Activated T-cell treated with anti-CD3 and anti-CD28 coated beads, Interleukin-2, amount 50 U/mL, for 72 hours (primary cell): ENCODE results near the gene MRM1. TPM values are rescaled to one million over a fixed set of nuclear protein-coding genes. Genes with fewer than 3 reads are reported as not detected.

ENCODE experiments used
- ATAC-seq, 2 donors: fragments of 150-1000 bp; cut with Tn5 transposase; replicated peaks in 1 of 2; 2 replicates each; pipeline ENCODE4 v1.10.0; 2021; ENCODE audit warnings: moderate library complexity in 2 of 2, mild to moderate bottlenecking in 1 of 2
- DNase-seq, 2 donors: peaks; one replicate each; pipeline ENCODE4 v3.0.0; 2021 to 2022; ENCODE audit warnings: mixed read lengths in 1 of 2
- H3K27ac Mint-ChIP-seq: one replicate; pipeline ENCODE4 v1.8.0; 2022; ENCODE audit warnings: mild to moderate bottlenecking, moderate library complexity, mixed read lengths
- H3K27me3 Mint-ChIP-seq: one replicate; pipeline ENCODE4 v1.8.0; 2022; ENCODE audit warnings: low read depth, mixed read lengths
- H3K36me3 Mint-ChIP-seq, 2 donors: one replicate each; pipeline ENCODE4 v1.8.0; 2022; ENCODE audit warnings: mixed read lengths in 2 of 2, mild to moderate bottlenecking in 1 of 2; ENCODE audit not compliant: insufficient read depth in 2 of 2
- H3K4me1 Mint-ChIP-seq: one replicate; pipeline ENCODE4 v1.8.0; 2022; ENCODE audit warnings: low read depth, mixed read lengths
- H3K4me3 Mint-ChIP-seq, 2 donors: one replicate each; pipeline ENCODE4 v1.8.0; 2022; ENCODE audit warnings: mild to moderate bottlenecking in 2 of 2, mixed read lengths in 2 of 2, moderate library complexity in 2 of 2
- H3K9me3 Mint-ChIP-seq, 2 donors: one replicate each; pipeline ENCODE4 v1.8.0; 2022; ENCODE audit warnings: mixed read lengths in 2 of 2
- total RNA-seq, 2 donors: library from RNA; stranded (reverse); gene quantifications; one replicate each; pipeline ENCODE4 v1.2.3, GENCODE V29; 2022

MRM1 gene
- total RNA-seq, 2 donors from 2014 or later = 8.0 to 8.8 TPM

- no peak for DNase-seq
- Mint-ChIP-seq H3K36me3 (peaks cover 6 to 7% of the 10 kb centered on the region in 2 donors), H3K27ac (no peak overlapping the region), H3K9me3 (no peaks in the 10 kb centered on the region), H3K4me3 (no peak overlapping the region), H3K27me3 (no peaks in the 10 kb centered on the region), H3K4me1 (peaks cover 36% of the 10 kb centered on the region)
- peak; percentile 19 to 41 for ATAC-seq
Observed at GRCh38 chr17:36608794-36609497, 7.6 kb downstream of the MRM1 start.

DNA sequence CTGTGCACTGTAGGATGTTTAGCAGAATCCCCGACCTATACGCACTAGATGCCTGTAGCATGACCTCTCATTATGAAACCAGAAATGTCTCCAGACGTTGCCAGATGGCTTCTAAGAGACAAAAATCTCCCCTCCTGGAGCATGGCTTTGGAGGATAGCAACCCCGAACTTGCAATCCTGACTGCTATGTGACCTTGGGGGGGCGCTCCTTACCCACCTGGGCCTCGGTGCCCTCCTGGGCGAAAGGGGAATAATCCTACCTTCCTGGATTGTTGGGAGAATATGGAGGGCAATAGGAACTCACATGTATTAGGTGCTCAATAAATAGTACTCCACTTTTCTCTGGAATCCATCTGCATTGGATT is 8.1 kb downstream of the MRM1 start:
- no peaks in the 10 kb centered on the region for H3K27me3 Mint-ChIP-seq
- H3K27ac Mint-ChIP-seq = no peak overlapping the region
- H3K4me3 Mint-ChIP-seq = no peak overlapping the region
- H3K4me1 Mint-ChIP-seq = peaks cover 31% of the 10 kb centered on the region
- ATAC-seq (no peak), DNase-seq (no peak)
- H3K9me3 Mint-ChIP-seq = no peaks in the 10 kb centered on the region
- peaks cover 3 to 4% of the 10 kb centered on the region in 2 donors for H3K36me3 Mint-ChIP-seq

DNA sequence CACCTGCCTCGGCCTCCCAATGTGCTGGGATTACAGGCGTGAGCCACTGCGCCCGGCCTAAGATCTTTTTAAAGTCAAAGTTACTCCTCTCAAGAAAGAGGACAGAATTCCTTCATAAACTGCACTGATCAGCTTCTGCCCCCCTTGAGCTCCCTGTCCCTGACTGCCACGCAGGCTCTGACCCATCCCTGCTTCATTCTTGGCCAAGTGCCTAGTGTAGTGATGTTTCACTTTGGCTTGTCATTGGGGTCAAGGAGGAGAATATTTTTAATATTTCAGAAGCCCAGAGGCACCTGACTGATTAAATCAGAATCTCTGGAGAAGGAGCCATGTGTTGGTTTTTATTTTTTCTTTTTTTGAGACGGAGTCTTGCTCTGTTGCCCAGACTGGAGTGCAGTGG is 9.1 kb downstream of the MRM1 start:
- no peak for ATAC-seq
- Mint-ChIP-seq H3K9me3 (no peaks in the 10 kb centered on the region), H3K27me3 (no peaks in the 10 kb centered on the region)

DNA sequence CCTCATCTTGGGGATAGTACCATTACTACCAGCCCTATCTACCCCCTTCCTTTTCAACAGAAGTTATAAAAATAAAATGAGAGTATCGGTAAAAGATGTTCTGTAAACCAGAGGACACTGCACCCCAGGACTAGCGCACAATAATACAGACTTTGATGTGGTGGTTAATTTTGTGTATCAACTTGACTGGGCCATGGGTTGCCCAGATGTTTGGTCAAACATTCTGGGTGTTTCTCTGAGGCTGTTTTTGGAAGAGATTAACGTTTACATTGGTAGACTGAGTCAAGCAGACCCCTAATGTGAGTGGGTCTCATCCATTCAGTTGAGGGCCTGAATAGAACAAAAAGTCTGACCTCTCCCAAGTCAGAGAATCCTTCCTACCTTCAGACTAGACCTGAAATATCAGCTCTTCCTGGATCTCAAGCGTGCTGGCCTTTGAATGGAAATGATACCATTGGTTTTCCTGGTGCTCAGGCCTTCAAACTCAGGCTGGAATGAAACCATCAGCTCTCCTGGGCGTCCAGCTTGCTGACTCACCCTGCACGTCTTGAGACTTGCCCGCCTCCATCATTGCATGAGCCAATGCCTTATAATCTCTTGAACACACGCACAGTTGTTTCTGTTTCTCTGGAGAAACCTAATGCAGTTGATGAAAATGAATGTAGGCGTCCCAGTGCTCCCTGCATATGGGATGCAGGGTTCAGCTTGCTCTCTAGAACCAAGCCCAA is 10.1 kb downstream of the MRM1 start:
- ATAC-seq = no peak
- Mint-ChIP-seq H3K4me3 (no peak overlapping the region), H3K36me3 (peaks cover 0 to 3% of the 10 kb centered on the region in 2 donors), H3K27me3 (no peaks in the 10 kb centered on the region), H3K4me1 (peaks cover 15% of the 10 kb centered on the region), H3K27ac (no peak overlapping the region), H3K9me3 (no peaks in the 10 kb centered on the region)
- DNase-seq = no peak

More for the DNA sequence above, 9.1 kb downstream of the MRM1 start:
- Mint-ChIP-seq H3K27ac (peak overlapping the region; percentile 65), H3K36me3 (peaks cover 3 to 4% of the 10 kb centered on the region in 2 donors), H3K4me1 (peaks cover 23% of the 10 kb centered on the region), H3K4me3 (no peak overlapping the region)
- no peak for DNase-seq

GRCh38 chr17:36612323-36612722 is 10.9 kb downstream of the MRM1 start:
- Mint-ChIP-seq H3K4me1 (peaks cover 15% of the 10 kb centered on the region), H3K27me3 (no peaks in the 10 kb centered on the region), H3K36me3 (peaks cover 0 to 3% of the 10 kb centered on the region in 2 donors), H3K9me3 (no peaks in the 10 kb centered on the region), H3K4me3 (no peak overlapping the region), H3K27ac (no peak overlapping the region)
- DNase-seq (no peak), ATAC-seq (no peak)

- peaks cover 1% of the 10 kb centered on the region for H3K27me3 Mint-ChIP-seq
- H3K9me3 Mint-ChIP-seq = no peaks in the 10 kb centered on the region
- ATAC-seq = no peak
- no peak overlapping the region for H3K4me3 Mint-ChIP-seq
- H3K36me3 Mint-ChIP-seq = no peaks in the 10 kb centered on the region
- no peak overlapping the region for H3K27ac Mint-ChIP-seq
- no peak for DNase-seq
- peaks cover 10% of the 10 kb centered on the region for H3K4me1 Mint-ChIP-seq
Observed at GRCh38 chr17:36613155-36613554, 11.8 kb downstream of the MRM1 start.

DNA sequence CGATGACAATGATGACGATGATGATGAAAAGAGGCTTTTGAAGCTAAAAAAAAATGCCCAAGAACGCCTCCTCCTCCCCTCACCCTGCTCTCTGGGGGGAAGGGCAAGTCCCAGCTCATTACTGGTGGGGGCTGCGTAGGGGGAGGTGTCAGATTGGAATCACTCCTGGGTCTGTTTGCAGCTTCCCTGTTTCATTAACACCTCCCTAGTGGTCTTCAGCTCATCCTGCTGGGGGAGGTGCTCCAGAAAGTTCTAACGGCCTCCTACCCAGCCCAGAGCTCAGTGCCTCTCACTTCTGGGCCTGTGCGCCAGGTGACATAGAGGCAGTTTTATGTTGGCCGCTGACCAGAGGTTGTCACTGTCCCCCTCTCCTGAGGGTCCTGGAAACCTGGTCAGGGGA is 12.7 kb downstream of the MRM1 start:
- no peaks in the 10 kb centered on the region for H3K9me3 Mint-ChIP-seq
- ATAC-seq (no peak), DNase-seq (no peak)
- H3K27ac Mint-ChIP-seq = no peak overlapping the region
- peaks cover under 1% of the 10 kb centered on the region for H3K4me1 Mint-ChIP-seq
- H3K36me3 Mint-ChIP-seq = no peaks in the 10 kb centered on the region
- H3K4me3 Mint-ChIP-seq = no peak overlapping the region
- peaks cover 6% of the 10 kb centered on the region for H3K27me3 Mint-ChIP-seq

DNA sequence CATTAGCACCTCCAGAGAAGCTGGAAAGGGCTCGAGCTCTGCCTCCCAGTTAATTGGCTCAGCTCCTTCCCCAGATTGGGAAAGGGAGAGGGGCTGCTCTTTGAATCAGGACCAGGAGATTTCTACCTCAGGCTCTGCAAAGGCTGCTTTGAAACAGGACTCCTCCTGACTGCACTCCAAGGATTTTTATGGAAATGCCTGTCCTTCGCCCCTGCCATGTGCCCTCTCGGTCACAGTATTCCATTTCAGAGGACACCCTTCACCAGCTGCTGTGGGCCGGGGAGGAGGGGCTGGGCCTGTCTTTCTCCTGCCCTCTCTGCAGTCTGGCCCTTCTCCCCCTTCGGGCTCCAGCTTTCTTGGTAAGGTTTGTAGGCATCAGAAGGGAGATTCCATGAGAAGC is 13.6 kb downstream of the MRM1 start:
- no peak for DNase-seq
- no peaks in the 10 kb centered on the region for H3K4me1 Mint-ChIP-seq
- no peak overlapping the region for H3K4me3 Mint-ChIP-seq
- no peaks in the 10 kb centered on the region for H3K9me3 Mint-ChIP-seq
- H3K27me3 Mint-ChIP-seq = peaks cover 6% of the 10 kb centered on the region
- no peak for ATAC-seq
- H3K27ac Mint-ChIP-seq = no peak overlapping the region
- H3K36me3 Mint-ChIP-seq = no peaks in the 10 kb centered on the region

GRCh38 chr17:36616061-36617029 is 15.0 kb downstream of the MRM1 start:
- Mint-ChIP-seq H3K27ac (no peak overlapping the region), H3K4me3 (no peak overlapping the region), H3K9me3 (no peaks in the 10 kb centered on the region), H3K27me3 (peaks cover 6% of the 10 kb centered on the region), H3K36me3 (no peaks in the 10 kb centered on the region), H3K4me1 (no peaks in the 10 kb centered on the region)
- no peak for ATAC-seq
- no peak for DNase-seq

GRCh38 chr17:36617773-36618172 is 16.4 kb downstream of the MRM1 start:
- Mint-ChIP-seq H3K4me3 (no peak overlapping the region), H3K4me1 (no peaks in the 10 kb centered on the region), H3K9me3 (no peaks in the 10 kb centered on the region), H3K27me3 (peaks cover 6% of the 10 kb centered on the region), H3K36me3 (no peaks in the 10 kb centered on the region), H3K27ac (no peak overlapping the region)
- DNase-seq (no peak), ATAC-seq (no peak)

- DNase-seq (no peak), ATAC-seq (no peak)
- Mint-ChIP-seq H3K36me3 (no peaks in the 10 kb centered on the region), H3K4me3 (no peak overlapping the region), H3K4me1 (no peaks in the 10 kb centered on the region), H3K27me3 (peaks cover 3% of the 10 kb centered on the region), H3K27ac (no peak overlapping the region), H3K9me3 (no peaks in the 10 kb centered on the region)
Observed at GRCh38 chr17:36623281-36623680, 21.9 kb downstream of the MRM1 start.

- H3K9me3 Mint-ChIP-seq = no peaks in the 10 kb centered on the region
- ATAC-seq (no peak), DNase-seq (no peak)
- no peaks in the 10 kb centered on the region for H3K27me3 Mint-ChIP-seq
- H3K27ac Mint-ChIP-seq = no peak overlapping the region
- H3K4me1 Mint-ChIP-seq = no peaks in the 10 kb centered on the region
- H3K36me3 Mint-ChIP-seq = no peaks in the 10 kb centered on the region
- no peak overlapping the region for H3K4me3 Mint-ChIP-seq
Observed at GRCh38 chr17:36625188-36625587, 23.8 kb downstream of the MRM1 start.

- H3K27ac Mint-ChIP-seq = no peak overlapping the region
- H3K36me3 Mint-ChIP-seq = no peaks in the 10 kb centered on the region
- peaks cover under 1% of the 10 kb centered on the region for H3K27me3 Mint-ChIP-seq
- no peak overlapping the region for H3K4me3 Mint-ChIP-seq
- ATAC-seq (no peak), DNase-seq (no peak)
- no peaks in the 10 kb centered on the region for H3K4me1 Mint-ChIP-seq
- H3K9me3 Mint-ChIP-seq = no peaks in the 10 kb centered on the region
Observed at GRCh38 chr17:36627101-36627500, 25.7 kb downstream of the MRM1 start.
